ENCODE results near the gene INKA2. TPM values are rescaled to one million over a fixed set of nuclear protein-coding genes. Genes with fewer than 3 reads are reported as not detected.
A peak's percentile ranks its signal among the peaks of the same experiment; 100 is the strongest.

The INKA2 gene
- total and polyA plus RNA-seq, 10 of the 15 experiments (the other 5 are each of a cell fraction or from before 2014, with no cell fraction given) = 0.38 to 5.1 (median 1.3) TPM; not detected in 1

GRCh38 chr1:111755331-111756123, 16.3 kb upstream of the INKA2 start, which contains the start of gene DDX20 (continued):
- no peak for TF ChIP-seq BCLAF1 (IDR thresholded peaks at IDR 0.05)
- TF ChIP-seq CEBPB (IDR thresholded peaks at IDR 0.05; ENCODE audit: borderline replicate concordance in 1 of 2, low read depth in 2 of 2, low read length in 2 of 2) = no peak
- TF ChIP-seq KDM1A (IDR thresholded peaks at IDR 0.05; ENCODE audit: borderline replicate concordance) = no peak
- peak; percentile 96 for TF ChIP-seq CREB1 (IDR thresholded peaks at IDR 0.05; ENCODE audit: low read depth)
- TF ChIP-seq ASH2L (IDR thresholded peaks at IDR 0.05; ENCODE audit: borderline replicate concordance, low read depth) = no peak
- TF ChIP-seq CHD1 (IDR thresholded peaks at IDR 0.05; ENCODE audit: low read depth, low read length) = 0 out of 2 replicates have a peak, but pooled peaks have one; percentile 58
- peak; percentile 66 for TF ChIP-seq ELK1 (IDR thresholded peaks at IDR 0.05; ENCODE audit: low read depth, low read length)
- no peak for TF ChIP-seq NRF1 (conservative IDR thresholded peaks at IDR 0.05; ENCODE audit: low read depth, low read length)
- peak; percentile 61; the same call in 1 of the 2 replicates for TF ChIP-seq ATF7 (IDR thresholded peaks at IDR 0.05; ENCODE audit: low read depth)
- TF ChIP-seq USF1 (IDR thresholded peaks at IDR 0.05; ENCODE audit: borderline replicate concordance, extremely low read length, insufficient read depth, low read depth, low read length) = no peak
- TF ChIP-seq ATF3 (IDR thresholded peaks at IDR 0.05; ENCODE audit: borderline replicate concordance, extremely low read depth, low read depth, low read length) = no peak
- peak; percentile 99 for TF ChIP-seq ZNF207 (IDR thresholded peaks at IDR 0.05; ENCODE audit: borderline replicate concordance)
- TF ChIP-seq EGR1 (IDR thresholded peaks at IDR 0.05; ENCODE audit: borderline replicate concordance in 1 of 2, low read depth in 2 of 2, low read length in 2 of 2) = peak in 1 of 2 experiments; percentile 56; a peak in 2 of 3 replicates
- TF ChIP-seq IRF4 (IDR thresholded peaks at IDR 0.05; ENCODE audit: low read depth, low read length) = peak; percentile 49; the same call in 1 of the 2 replicates
- peak in 1 of 2 experiments; percentile 60; a peak in 1 of 4 replicates for TF ChIP-seq ETV6 (conservative IDR thresholded peaks at IDR 0.05 in 1 of 2, IDR thresholded peaks at IDR 0.05 in 1 of 2; ENCODE audit: borderline replicate concordance in 1 of 2, low read depth in 1 of 2)
- TF ChIP-seq CHD4 (IDR thresholded peaks at IDR 0.05) = no peak
- TF ChIP-seq ZNF592 (IDR thresholded peaks at IDR 0.05) = peak; percentile 88
- peak; percentile 55 for TF ChIP-seq ZNF384 (IDR thresholded peaks at IDR 0.05; ENCODE audit: borderline replicate concordance, low read depth, low read length)
